ENCODE data around the gene GPR137B. TPM values are rescaled to one million over a fixed set of nuclear protein-coding genes. Genes with fewer than 3 reads are reported as not detected.
A peak's percentile ranks its signal among the peaks of the same experiment; 100 is the strongest.

GPR137B gene
- total RNA-seq, 1 donor from 2014 or later, result 25.2 TPM

DNA sequence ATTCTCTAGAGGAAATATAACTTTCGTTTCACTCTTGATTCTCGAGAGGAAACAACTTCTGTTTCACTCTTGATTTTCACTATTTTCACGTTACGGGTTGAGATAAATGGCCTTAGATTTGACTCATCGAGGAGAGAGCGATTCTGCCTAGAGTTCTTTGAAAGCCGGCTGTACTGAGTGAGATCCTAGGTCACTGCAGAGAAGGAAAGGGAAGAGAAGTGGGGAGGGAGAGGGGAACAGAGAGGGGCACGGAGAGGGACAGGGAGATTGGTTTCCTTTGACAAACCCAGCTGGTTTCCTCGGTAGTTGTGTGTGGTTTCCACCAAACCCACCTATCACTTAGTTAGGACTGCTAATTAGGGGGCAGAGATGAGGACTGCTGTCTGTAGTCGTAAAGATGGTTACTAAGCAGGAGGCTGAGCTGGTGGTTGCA is 21.6 kb upstream of the GPR137B start:
- no peaks in the 10 kb centered on the region for H3K36me3 Mint-ChIP-seq
- no peaks in the 10 kb centered on the region for H3K27me3 Mint-ChIP-seq (ENCODE audit: low read depth)
- TF ChIP-seq, protein P1, sequence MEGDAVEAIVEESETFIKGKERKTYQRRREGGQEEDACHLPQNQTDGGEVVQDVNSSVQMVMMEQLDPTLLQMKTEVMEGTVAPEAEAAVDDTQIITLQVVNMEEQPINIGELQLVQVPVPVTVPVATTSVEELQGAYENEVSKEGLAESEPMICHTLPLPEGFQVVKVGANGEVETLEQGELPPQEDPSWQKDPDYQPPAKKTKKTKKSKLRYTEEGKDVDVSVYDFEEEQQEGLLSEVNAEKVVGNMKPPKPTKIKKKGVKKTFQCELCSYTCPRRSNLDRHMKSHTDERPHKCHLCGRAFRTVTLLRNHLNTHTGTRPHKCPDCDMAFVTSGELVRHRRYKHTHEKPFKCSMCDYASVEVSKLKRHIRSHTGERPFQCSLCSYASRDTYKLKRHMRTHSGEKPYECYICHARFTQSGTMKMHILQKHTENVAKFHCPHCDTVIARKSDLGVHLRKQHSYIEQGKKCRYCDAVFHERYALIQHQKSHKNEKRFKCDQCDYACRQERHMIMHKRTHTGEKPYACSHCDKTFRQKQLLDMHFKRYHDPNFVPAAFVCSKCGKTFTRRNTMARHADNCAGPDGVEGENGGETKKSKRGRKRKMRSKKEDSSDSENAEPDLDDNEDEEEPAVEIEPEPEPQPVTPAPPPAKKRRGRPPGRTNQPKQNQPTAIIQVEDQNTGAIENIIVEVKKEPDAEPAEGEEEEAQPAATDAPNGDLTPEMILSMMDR (IDR thresholded peaks at IDR 0.05; ENCODE audit: unreplicated experiment), result no peak
- no peaks in the 10 kb centered on the region for H3K9me3 Mint-ChIP-seq
- peaks cover 8% of the 10 kb centered on the region for H3K4me1 Mint-ChIP-seq
- no peak for DNase-seq (ENCODE audit: low spot score in 2 of 2, unreplicated experiment in 2 of 2)
- H3K27ac Mint-ChIP-seq, result no peak overlapping the region
- H3K4me3 Mint-ChIP-seq, result no peak overlapping the region

DNA sequence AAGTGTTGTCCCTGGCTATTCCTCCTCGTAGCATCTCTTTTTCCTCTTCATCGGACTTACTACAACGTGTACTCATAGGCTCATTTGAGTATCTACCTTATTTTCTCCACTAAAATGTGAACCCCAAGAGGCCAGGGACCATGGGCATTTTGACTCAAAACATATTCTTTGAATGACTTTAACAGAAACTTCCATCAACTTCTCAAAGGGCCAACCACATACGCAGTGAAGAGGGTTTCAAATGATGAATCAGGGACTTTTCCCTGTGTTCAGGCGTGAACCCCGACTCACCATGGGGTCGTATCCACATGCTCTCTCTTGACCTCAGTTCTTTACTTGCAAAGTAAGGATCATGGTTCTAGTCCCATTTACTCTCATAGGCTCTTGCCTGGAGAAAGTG is 20.2 kb upstream of the GPR137B start:
- Mint-ChIP-seq H3K4me3 (no peak overlapping the region), H3K27me3 (ENCODE audit: low read depth) (no peaks in the 10 kb centered on the region), H3K36me3 (no peaks in the 10 kb centered on the region), H3K27ac (no peak overlapping the region), H3K9me3 (no peaks in the 10 kb centered on the region), H3K4me1 (peaks cover 12% of the 10 kb centered on the region)
- TF ChIP-seq, protein P1 (IDR thresholded peaks at IDR 0.05; ENCODE audit: unreplicated experiment), result no peak
- DNase-seq (ENCODE audit: low spot score in 2 of 2, unreplicated experiment in 2 of 2), result no peak

DNA sequence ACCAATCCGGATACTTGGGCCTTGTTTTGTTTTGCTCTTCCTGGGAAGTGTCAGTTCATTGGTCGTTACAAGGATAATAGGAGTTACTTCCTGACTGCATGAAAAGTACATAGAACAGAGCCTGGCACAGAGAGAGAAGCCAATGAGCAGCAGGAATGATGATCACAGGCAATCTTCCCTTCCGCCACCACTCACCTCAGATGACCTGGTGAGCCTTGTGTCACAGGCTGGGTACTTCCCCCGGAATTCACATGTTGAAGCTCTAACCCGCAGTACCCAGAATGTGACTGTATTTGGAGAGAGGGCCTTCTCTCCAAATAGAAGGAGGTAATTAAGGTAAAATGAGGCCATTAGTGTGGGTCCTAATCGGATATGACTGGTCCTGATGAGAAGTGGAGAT is 18.8 kb upstream of the GPR137B start:
- no peak overlapping the region for H3K27ac Mint-ChIP-seq
- no peaks in the 10 kb centered on the region for H3K9me3 Mint-ChIP-seq
- H3K27me3 Mint-ChIP-seq (ENCODE audit: low read depth), result no peaks in the 10 kb centered on the region
- TF ChIP-seq, protein P1 (IDR thresholded peaks at IDR 0.05; ENCODE audit: unreplicated experiment), result no peak
- peaks cover 12% of the 10 kb centered on the region for H3K4me1 Mint-ChIP-seq
- DNase-seq (ENCODE audit: low spot score in 2 of 2, unreplicated experiment in 2 of 2), result no peak
- no peaks in the 10 kb centered on the region for H3K36me3 Mint-ChIP-seq
- H3K4me3 Mint-ChIP-seq, result no peak overlapping the region

DNA sequence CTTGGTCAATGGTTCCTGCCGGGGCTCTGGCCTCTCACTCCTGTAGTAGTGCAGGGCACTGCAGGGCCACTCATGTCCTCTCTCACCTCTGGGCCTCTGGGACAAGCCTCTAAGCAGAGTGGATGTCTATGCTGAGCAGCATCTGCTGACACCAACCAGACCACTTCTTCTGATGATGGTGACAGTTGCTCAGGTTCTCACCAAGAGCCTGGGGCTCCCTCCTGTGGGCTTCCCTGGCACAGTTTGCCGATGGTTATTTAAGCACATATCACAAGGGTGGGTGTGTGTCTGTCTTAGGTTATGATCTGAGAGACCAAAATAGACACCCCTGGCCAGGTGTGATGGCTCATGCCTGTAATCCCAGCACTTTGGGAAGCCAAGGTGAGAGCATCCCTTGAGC is 17.4 kb upstream of the GPR137B start:
- Mint-ChIP-seq H3K27ac (no peak overlapping the region), H3K36me3 (no peaks in the 10 kb centered on the region), H3K27me3 (ENCODE audit: low read depth) (no peaks in the 10 kb centered on the region), H3K9me3 (no peaks in the 10 kb centered on the region), H3K4me3 (no peak overlapping the region), H3K4me1 (peaks cover 24% of the 10 kb centered on the region)
- no peak for DNase-seq (ENCODE audit: low spot score in 2 of 2, unreplicated experiment in 2 of 2)
- TF ChIP-seq, protein P1 (IDR thresholded peaks at IDR 0.05; ENCODE audit: unreplicated experiment), result no peak

DNA sequence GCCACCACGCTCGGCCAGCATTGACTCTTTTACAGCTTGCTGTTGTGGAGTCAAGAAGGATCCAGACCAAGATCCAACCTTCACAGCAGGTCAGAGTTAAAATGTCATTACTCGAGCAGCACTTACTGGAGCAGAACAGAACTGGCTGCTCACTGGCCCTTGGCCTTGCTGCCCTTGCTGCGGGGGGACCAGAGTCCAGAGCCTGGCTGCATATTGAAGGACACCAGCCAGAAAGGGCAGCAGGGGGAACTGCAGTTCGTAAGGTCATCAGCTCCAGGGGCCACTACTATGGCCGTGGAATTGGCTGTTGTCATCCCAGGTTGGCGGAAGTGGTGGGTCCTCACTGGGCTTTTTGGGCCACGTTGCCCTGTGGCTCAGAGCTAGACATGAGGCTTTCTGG is 15.3 kb upstream of the GPR137B start:
- H3K36me3 Mint-ChIP-seq, result no peaks in the 10 kb centered on the region
- peaks cover 36% of the 10 kb centered on the region for H3K4me1 Mint-ChIP-seq
- no peak overlapping the region for H3K27ac Mint-ChIP-seq
- no peak overlapping the region for H3K4me3 Mint-ChIP-seq
- TF ChIP-seq, protein P1 (IDR thresholded peaks at IDR 0.05; ENCODE audit: unreplicated experiment), result no peak
- H3K27me3 Mint-ChIP-seq (ENCODE audit: low read depth), result no peaks in the 10 kb centered on the region
- H3K9me3 Mint-ChIP-seq, result no peaks in the 10 kb centered on the region
- no peak for DNase-seq (ENCODE audit: low spot score in 2 of 2, unreplicated experiment in 2 of 2)

DNA sequence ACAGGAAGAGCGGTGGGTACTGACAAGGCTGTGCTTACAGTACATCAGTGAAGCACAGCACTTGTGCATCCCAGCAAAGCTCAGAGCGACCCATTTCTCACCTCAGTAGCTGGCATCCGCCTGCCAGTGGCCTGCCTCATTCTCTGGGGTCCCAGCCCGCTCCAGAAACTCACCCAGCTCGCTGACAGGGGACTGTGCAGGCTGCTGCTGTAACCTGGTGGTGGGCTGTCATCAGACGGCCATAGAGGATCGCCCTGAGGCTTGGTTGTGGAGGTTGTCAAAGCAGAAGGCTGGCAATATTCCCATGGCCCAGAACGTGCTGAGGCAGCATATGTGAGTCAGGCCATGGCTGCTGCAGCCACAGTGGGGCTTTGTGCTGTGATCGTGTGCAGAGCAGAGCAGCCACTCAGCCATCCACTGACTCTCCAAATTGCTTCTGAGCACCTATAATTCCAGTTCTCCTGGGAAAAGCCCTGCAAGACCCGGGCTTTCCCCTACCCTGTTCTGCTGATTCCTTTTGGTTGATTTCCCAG is 13.6 kb upstream of the GPR137B start:
- no peak for DNase-seq (ENCODE audit: low spot score in 2 of 2, unreplicated experiment in 2 of 2)
- no peaks in the 10 kb centered on the region for H3K27me3 Mint-ChIP-seq (ENCODE audit: low read depth)
- H3K27ac Mint-ChIP-seq, result peak overlapping the region; percentile 92
- H3K4me3 Mint-ChIP-seq, result no peak overlapping the region
- TF ChIP-seq, protein P1 (IDR thresholded peaks at IDR 0.05; ENCODE audit: unreplicated experiment), result no peak
- no peaks in the 10 kb centered on the region for H3K36me3 Mint-ChIP-seq
- peaks cover 50% of the 10 kb centered on the region for H3K4me1 Mint-ChIP-seq
- H3K9me3 Mint-ChIP-seq, result no peaks in the 10 kb centered on the region
